HUES64 (cell line): ENCODE results near the gene ICAM3.
A peak's percentile ranks its signal among the peaks of the same experiment; 100 is the strongest.

ENCODE experiments used
- H3K27ac ChIP-seq: 2 replicates; pipeline ENCODE4 v1.7.0; 2013; ENCODE audit warnings: low read depth, low read length, inconsistent platforms
- H3K27me3 ChIP-seq: 2 replicates; pipeline ENCODE4 v1.6.1; 2013; ENCODE audit warnings: mild to moderate bottlenecking, low read length; ENCODE audit not compliant: insufficient read depth
- H3K36me3 ChIP-seq: 2 replicates; pipeline ENCODE4 v1.6.1; 2013; ENCODE audit warnings: mild to moderate bottlenecking, low read length; ENCODE audit not compliant: insufficient read depth
- H3K4me1 ChIP-seq: 2 replicates; pipeline ENCODE4 v1.6.1; 2013; ENCODE audit warnings: mild to moderate bottlenecking, low read length, moderate library complexity; ENCODE audit not compliant: insufficient read depth
- H3K4me3 ChIP-seq: 2 replicates; pipeline ENCODE4 v1.5.1; 2013; ENCODE audit warnings: mild to moderate bottlenecking, low read length, moderate library complexity
- H3K9ac ChIP-seq: 2 replicates; pipeline ENCODE4 v1.6.1; 2013; ENCODE audit warnings: mild to moderate bottlenecking, low read depth, low read length
- H3K9me3 ChIP-seq: 2 replicates; pipeline ENCODE4 v1.6.1; 2013; ENCODE audit warnings: low read depth, low read length; ENCODE audit not compliant: insufficient read depth
- WGBS: fragments of 150-250, 120-280 bp; methylation state at CpG from one replicate; pipeline ENCODE4 v1.1.7; 2013; ENCODE audit warnings: missing lambda C conversion rate; 5-methylcytosine and 5-hydroxymethylcytosine counted together

Gene ICAM3

GRCh38 chr19:10288662-10289166 lies 50.7 kb downstream of the ICAM3 start:
- H3K36me3 ChIP-seq, result peaks cover 4% of the 10 kb centered on the region; the same call in 1 of the 2 replicates
- H3K4me3 ChIP-seq, result peak overlapping the region; percentile 54
- peaks cover 82% of the 10 kb centered on the region for H3K27me3 ChIP-seq
- 0 out of 2 replicates have a peak, but pooled peaks cover 3% of the 10 kb centered on the region for H3K4me1 ChIP-seq
- no peak overlapping the region for H3K27ac ChIP-seq
- no peak overlapping the region for H3K9ac ChIP-seq
- WGBS, result 2% methylated on average over 19 of the region's 23 CpGs
- H3K9me3 ChIP-seq, result no peaks in the 10 kb centered on the region

GRCh38 chr19:10286803-10287737 lies 52.4 kb downstream of the ICAM3 start, which contains the start of gene ICAM4:
ICAM4 (plus strand) TSS chr19:10286955; CDS start chr19:10287013, 58 bp downstream.
- 6% methylated on average over 59 of the region's 59 CpGs for WGBS

GRCh38 chr19:10285393-10285792 lies 54.0 kb downstream of the ICAM3 start:
- 94% methylated on average over 4 of the region's 4 CpGs for WGBS

More at GRCh38 chr19:10286803-10287737, 52.4 kb downstream of the ICAM3 start, which contains the start of gene ICAM4:
- peaks cover 4% of the 10 kb centered on the region; the same call in 1 of the 2 replicates for H3K36me3 ChIP-seq
- H3K27ac ChIP-seq, result no peak within 1 kb of the TSS
- peaks cover 65% of the 10 kb centered on the region for H3K27me3 ChIP-seq
- H3K4me1 ChIP-seq, result 0 out of 2 replicates have a peak, but pooled peaks cover 3% of the 10 kb centered on the region
- peak within 1 kb of the TSS; percentile 57 for H3K4me3 ChIP-seq
- no peaks in the 10 kb centered on the region for H3K9me3 ChIP-seq
- no peak within 1 kb of the TSS; the same call in 1 of the 2 replicates for H3K9ac ChIP-seq

GRCh38 chr19:10284960-10285278 lies 54.5 kb downstream of the ICAM3 start:
- Histone ChIP-seq H3K27me3 (peaks cover 44% of the 10 kb centered on the region), H3K4me1 (0 out of 2 replicates have a peak, but pooled peaks cover 3% of the 10 kb centered on the region), H3K36me3 (peaks cover 4% of the 10 kb centered on the region; the same call in 1 of the 2 replicates), H3K4me3 (no peak overlapping the region), H3K27ac (no peak overlapping the region), H3K9me3 (no peaks in the 10 kb centered on the region), H3K9ac (no peak overlapping the region)
- WGBS, result 94% methylated on average over 13 of the region's 13 CpGs

More at GRCh38 chr19:10285393-10285792, 54.0 kb downstream of the ICAM3 start:
- H3K27ac ChIP-seq, result no peak overlapping the region
- H3K27me3 ChIP-seq, result peaks cover 48% of the 10 kb centered on the region
- H3K36me3 ChIP-seq, result peaks cover 4% of the 10 kb centered on the region; the same call in 1 of the 2 replicates
- H3K4me3 ChIP-seq, result no peak overlapping the region
- no peak overlapping the region for H3K9ac ChIP-seq
- H3K9me3 ChIP-seq, result no peaks in the 10 kb centered on the region
- 0 out of 2 replicates have a peak, but pooled peaks cover 3% of the 10 kb centered on the region for H3K4me1 ChIP-seq

GRCh38 chr19:10284065-10284959 lies 55.1 kb downstream of the ICAM3 start:
- Histone ChIP-seq H3K36me3 (peaks cover 4% of the 10 kb centered on the region; the same call in 1 of the 2 replicates), H3K4me3 (no peak overlapping the region), H3K9ac (no peak overlapping the region), H3K27ac (no peak overlapping the region), H3K9me3 (no peaks in the 10 kb centered on the region), H3K4me1 (0 out of 2 replicates have a peak, but pooled peaks cover 3% of the 10 kb centered on the region), H3K27me3 (peaks cover 38% of the 10 kb centered on the region)
- 93% methylated on average over 34 of the region's 34 CpGs for WGBS
